ENCODE data around the gene GRK3. TPM values are rescaled to one million over a fixed set of nuclear protein-coding genes. Genes with fewer than 3 reads are reported as not detected.
A peak's percentile ranks its signal among the peaks of the same experiment; 100 is the strongest.

The GRK3 gene
- total RNA-seq, 2 donors from 2014 or later, result 6.2 to 9.1 TPM

- DNase-seq (ENCODE audit: low spot score), result no peak
- Histone ChIP-seq H3K9me3 (no peaks in the 10 kb centered on the region), H3K4me1 (no peaks in the 10 kb centered on the region), H3K4me3 (no peak overlapping the region), H3K36me3 (peaks cover 77% of the 10 kb centered on the region), H3K27ac (no peak overlapping the region), H3K27me3 (no peaks in the 10 kb centered on the region)
- TF ChIP-seq CTCF (IDR thresholded peaks at IDR 0.05), result no peak
These were observed 212.9 kb downstream of the GRK3 start for GRCh38 chr22:25777411-25777810.

- peaks cover 77% of the 10 kb centered on the region for H3K36me3 ChIP-seq
- DNase-seq (ENCODE audit: low spot score), result no peak
- H3K4me3 ChIP-seq, result no peak overlapping the region
- H3K27ac ChIP-seq, result no peak overlapping the region
- peak in 1 of 2 donors; percentile 36 for TF ChIP-seq CTCF (IDR thresholded peaks at IDR 0.05)
- no peaks in the 10 kb centered on the region for H3K9me3 ChIP-seq
- H3K4me1 ChIP-seq, result no peaks in the 10 kb centered on the region
- H3K27me3 ChIP-seq, result no peaks in the 10 kb centered on the region
These were observed 213.4 kb downstream of the GRK3 start for GRCh38 chr22:25777870-25778269.

Other genes starting within 250 kb of the GRK3 start
- 100 to 1,000 TPM; 119 to 247 TPM for gene MYO18B, start 177.5 kb downstream of the GRK3 start, total RNA-seq

Data from right atrium auricular region (tissue), 2 donors.